OCI-M2 (cell line): ENCODE data around the gene WDR13.
"Not testable (repeated sequence)": the region's sequence is repeated elsewhere in the genome, so short reads cannot be mapped to it uniquely, and the experiment has no call there.

ENCODE experiments used
- DNase-seq: peaks from one replicate; lab custom pipeline; 2025; ENCODE audit not compliant: unreplicated experiment; lab: John Stamatoyannopoulos, UW

The WDR13 gene

GRCh38 chrX:48652055-48652579, 54.8 kb downstream of the WDR13 start:
- DNase-seq = not testable (repeated sequence)

GRCh38 chrX:48654746-48655145, 57.5 kb downstream of the WDR13 start:
- DNase-seq = not testable (repeated sequence)
